NCI-H524 (cell line): Measurements from ENCODE around the gene SOX13.

Source experiments
- DNase-seq, 2 experiments: peaks; one replicate each; lab custom pipeline; 2025; lab: John Stamatoyannopoulos, UW

The SOX13 gene

DNA sequence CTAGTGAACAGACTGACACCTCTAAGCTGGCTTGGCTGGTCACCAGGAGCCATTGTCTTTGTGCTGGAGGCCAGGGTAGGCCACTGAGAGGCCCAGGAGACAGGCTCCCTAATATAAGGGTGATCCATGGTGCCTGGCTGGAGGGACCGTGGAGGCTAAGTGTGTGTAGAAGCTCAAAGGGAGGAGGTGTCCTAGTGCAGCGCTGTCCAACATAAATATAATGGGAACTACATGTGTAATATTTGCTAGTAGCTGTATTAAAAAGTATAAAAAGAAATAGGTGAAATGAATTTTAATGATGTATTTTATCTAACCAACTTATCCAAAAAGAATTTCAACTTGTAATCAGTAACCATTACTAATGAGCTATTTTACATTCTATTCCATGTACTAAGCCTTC lies 35.0 kb downstream of the SOX13 start:
- DNase-seq, result no peak

DNA sequence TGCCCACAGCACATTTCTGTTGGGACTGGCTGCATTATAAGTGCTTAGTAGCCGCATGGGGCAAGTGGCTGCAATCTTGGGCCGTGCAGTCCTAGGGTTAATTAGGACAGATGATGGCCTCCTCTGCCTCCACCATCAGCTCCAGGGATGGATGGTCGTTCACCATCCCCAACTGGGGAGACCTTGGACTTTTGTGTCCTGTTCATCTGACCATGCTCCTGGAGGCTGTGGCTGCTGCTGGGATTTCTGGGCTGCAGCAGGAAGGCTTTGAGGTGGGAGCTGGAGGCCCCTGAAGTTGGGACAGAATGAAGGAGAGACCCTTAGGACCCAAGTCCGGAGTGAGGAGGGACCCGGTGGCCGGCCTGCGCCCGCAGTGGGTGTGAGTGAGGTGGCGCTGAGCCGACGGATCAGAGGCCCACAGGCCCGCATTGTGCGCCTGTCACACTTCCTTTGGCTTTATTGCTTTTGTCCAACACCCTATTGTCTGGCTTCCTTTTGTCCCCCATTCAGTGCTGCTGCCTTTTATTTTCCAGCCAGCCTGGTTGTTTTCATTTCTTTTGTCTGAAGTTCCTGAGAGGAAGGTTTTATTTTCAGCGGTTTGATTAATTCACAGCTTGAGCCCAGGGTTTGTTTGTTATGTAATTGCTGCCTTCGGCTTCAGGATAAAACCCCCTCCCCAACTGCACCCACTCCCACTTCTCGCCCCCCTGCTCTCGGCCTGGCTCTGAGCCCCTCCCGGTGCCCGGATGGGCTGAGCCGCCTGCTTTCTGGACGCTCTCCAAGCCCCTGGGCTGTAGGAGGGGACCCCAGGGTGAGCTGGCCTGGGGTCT lies 35.6 kb downstream of the SOX13 start:
- no peak for DNase-seq

DNA sequence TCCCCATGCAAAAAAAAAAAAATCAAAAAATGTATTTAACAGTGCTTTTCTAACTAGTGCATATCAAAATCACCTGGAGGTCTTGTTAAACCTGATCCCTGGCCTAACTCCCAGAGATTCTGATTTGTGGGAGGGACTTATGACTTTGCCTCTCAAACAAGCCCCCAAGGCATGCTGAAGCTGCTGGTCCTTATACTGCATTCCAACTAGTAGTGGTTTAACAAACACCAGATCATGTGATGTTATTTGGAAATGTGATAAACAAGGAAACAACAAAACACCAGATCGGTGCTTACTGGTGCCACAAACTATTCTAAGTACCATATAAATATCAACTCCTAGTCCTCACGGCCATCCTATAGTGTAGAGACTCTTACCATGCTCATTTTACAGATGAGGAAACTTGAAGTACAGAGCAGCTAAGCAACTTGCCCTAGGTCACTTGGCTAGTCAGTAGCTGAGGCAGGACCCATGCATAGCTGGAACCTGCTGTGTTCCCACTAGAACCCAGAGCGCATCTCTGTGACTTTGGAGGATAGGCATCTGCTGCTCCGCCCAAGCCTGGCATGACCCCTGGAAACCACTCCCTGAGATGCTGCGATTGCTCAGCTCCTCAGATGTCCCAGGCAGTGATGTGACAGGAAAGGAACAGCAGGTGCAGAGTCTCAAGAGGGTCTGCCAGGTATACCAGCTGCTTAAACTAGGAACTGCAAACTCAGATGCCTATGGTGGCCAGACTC lies 38.1 kb downstream of the SOX13 start:
- DNase-seq, result no peak

DNA sequence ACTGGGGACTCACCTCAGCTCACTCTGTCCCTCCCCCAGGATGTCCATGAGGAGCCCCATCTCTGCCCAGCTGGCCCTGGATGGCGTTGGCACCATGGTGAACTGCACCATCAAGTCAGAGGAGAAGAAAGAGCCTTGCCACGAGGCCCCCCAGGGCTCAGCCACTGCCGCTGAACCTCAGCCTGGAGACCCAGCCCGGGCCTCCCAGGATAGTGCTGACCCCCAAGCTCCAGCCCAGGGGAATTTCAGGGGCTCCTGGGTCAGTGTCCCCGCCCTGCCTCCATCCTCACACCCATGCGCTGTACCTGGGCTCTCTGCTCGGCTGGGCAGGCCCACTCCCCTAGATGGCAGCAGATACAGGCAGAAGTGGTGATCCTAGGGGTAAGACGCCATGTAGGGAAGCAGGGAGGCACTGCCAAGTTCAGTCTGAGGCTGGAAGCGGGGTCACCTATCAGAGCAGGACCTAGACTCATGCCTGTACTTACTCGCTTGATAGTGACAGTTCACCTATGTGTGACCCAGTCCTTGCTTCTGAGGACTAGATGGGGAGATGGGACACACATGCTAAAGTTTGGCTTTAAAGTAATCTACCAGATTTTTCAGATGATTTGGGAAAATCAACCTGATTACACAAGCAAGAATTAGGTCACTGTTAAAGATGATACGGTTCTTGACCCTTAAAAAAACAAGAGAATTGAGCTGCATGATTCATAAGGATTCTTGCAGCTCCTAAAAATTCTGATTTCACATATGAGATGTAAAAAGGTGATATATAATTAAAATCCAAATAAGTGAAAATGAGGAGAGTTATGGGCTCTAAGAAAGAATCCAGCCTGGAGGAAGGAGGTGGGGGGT lies 40.2 kb downstream of the SOX13 start:
- DNase-seq, result peak in 1 of 2 experiments; percentile 10

DNA sequence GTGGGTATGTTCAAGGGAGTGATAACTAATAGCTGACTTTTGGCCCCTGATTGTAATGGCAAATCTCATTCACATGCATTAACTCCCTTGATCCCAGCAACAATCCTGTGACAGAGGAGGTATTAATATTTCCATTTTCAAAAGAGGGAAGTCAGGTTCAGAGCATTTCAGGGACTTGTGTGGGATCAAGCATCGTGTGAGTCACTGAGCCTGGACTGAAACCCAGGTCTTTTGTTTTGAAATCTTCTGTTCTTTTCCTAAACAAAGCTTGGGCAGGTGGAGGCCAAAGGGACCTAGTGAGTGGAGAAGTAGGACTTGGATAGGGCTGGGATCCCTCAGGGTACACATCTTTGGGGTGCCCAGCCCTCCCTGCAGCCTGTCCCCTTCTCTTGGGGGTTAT lies 41.0 kb downstream of the SOX13 start:
- no peak for DNase-seq

DNA sequence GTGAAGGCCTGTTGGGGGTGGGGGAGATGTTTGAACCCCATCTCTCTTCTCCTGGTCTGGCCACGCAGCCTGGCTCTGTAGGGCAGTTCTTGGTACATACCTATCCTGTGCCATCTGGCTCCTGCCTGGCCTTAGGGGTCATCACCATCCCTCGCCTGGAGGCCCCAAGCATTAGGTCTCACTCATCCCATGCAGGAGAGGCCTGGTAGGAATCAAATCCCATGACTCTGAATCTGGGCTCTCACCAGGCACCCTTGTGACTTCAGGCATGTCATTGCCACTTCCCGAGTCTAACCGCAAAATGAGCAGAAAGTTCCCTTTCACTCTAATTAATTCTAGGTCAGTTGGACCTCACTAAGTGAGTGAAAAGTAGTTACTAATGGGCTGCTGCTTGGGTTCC lies 41.7 kb downstream of the SOX13 start:
- no peak for DNase-seq

DNA sequence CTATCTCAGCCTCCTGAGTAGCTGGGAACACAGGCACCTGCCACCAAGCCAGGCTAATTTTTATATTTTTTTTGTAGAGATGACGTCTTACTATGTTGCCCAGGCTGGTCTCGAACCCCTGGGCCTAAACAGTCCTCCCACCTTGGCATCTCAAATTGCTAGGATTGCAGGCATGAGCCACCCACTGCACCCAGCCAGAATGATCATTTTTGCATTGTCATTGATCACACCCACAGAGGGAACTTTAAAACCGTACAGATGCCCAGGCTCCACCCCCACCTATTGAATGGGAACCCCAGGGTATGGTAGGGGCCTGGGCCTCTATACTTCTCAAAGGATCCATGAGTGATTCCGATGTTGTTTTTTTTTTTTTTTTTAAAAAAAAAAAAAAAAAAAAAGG lies 42.2 kb downstream of the SOX13 start:
- DNase-seq, result no peak

DNA sequence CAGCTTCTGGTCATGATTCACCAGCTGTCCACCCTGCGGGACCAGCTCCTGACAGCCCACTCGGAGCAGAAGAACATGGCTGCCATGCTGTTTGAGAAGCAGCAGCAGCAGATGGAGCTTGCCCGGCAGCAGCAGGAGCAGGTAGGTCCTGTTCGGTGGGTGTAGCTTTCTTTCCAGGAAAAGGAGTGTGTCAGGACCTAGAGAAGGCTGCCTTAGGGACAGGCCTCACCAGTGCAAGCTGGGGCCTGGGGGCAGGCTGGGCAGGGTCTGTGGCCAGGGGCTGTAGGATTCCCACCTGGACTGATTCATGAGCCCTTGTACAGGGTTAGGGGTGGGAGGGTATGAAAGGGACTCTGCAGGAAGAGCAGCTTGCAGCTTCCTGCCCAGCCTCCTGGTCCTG lies 43.6 kb downstream of the SOX13 start:
- no peak for DNase-seq

DNA sequence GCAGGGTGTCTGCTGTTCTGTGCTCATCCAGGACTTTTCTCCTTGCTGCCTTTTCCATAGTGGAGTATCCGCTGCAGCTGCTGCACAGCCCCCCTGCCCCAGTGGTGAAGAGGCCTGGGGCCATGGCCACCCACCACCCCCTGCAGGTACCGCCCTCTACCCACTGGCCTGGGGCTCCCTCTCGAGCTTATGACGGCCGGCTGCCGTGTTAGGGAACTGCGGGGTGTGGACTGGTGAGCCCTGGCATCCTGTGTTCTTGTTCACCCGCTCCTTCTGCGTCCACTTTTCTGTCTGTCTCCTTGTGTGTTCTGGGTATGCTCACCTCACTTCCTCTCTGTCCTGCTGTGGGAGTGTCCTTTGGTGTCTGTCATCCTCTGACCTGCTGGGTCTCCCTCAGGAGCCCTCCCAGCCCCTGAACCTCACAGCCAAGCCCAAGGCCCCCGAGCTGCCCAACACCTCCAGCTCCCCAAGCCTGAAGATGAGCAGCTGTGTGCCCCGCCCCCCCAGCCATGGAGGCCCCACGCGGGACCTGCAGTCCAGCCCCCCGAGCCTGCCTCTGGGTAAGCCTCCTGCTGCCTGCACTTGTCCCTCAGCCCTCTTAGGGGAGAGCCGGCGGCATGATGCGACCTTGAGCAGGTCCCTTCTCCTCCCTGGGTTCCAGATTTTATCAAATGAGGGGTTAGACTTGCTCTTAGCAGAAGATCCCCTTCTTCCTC lies 49.1 kb downstream of the SOX13 start:
- no peak for DNase-seq

DNA sequence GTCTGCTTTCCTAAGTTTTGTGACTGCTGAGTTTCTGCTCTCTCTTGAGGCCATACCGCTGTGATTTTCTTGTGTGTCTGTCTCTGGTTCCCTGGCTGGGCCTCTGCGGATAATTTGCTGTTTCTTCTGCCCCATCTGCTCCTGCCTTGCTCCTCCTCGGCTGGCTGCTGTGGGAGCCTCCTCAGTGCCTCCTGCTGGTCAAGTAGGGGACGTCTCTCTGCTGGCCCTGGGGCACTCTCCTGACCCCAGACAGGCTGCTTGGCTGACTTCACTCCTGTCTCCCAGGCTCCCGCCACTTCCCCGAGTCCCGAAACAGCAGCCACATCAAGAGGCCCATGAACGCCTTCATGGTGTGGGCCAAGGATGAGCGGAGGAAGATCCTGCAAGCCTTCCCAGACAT lies 50.5 kb downstream of the SOX13 start:
- no peak for DNase-seq

DNA sequence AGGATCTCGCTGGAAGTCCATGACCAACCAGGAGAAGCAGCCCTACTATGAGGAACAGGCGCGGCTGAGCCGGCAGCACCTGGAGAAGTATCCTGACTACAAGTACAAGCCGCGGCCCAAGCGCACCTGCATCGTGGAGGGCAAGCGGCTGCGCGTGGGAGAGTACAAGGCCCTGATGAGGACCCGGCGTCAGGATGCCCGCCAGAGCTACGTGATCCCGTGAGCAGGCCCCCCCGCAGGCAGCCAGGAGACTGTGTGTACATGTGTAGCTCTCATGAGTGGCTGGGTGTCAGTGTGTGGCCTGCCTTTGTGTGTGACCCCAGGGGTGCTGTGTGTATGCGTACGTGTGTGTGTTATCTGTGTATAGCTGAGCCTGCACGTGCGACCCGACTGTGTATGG lies 51.7 kb downstream of the SOX13 start:
- DNase-seq, result no peak

DNA sequence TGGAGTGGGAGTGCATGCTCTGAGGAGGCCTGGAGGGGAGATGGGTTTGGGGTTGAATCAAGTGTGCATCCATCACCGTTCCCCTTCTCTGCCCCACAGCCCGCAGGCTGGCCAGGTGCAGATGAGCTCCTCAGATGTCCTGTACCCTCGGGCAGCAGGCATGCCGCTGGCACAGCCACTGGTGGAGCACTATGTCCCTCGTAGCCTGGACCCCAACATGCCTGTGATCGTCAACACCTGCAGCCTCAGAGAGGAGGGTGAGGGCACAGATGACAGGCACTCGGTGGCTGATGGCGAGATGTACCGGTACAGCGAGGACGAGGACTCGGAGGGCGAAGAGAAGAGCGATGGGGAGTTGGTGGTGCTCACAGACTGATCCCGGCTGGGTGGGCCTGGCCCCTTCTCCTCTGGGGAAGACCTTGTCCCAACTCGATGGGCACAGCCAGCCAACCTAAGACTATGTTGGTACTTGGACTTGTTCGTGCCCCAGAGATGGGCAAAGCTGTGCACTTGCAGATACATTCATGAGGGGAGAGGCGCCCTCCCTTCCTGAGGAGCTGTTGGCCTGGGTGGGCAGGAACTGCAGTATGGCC lies 52.9 kb downstream of the SOX13 start:
- no peak for DNase-seq

DNA sequence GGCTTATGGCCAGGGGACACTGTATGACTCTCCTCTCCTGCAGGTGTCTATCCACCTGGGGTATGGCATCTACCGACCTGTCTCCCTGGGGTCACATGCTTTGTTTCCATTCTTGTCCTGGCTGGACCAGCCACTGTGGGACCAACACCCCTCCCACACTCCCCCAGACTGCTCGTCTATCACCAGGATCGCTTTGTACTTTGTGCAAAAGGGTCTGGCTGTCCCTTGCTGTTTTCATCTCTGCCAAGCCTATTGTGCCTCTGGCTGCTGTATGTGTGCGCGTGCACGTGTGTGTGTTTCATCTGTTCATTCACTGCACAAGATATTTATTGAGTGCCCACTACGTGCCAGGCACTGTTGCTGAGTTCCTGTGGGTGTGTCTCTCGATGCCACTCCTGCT lies 53.5 kb downstream of the SOX13 start:
- no peak for DNase-seq

DNA sequence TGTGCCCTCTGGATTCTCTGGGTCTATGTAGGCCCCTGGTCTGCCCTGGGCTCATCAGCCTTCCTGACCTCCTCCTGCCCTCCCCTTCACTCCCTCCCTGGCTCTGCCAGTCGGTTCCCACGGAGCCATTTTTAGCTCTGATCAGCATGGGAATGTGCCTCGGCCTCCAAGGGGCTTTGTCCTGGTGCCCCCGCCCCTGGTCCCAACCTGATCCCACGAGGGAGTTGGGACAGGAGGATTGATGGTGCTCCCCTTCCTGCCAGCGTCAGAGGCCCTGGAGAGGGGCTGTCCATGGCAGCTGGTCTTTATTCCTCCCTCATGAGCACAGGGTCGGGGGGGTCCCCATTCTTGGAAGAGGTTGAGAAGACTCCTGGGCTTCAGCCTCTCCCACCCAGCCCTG lies 54.0 kb downstream of the SOX13 start:
- DNase-seq, result no peak

DNA sequence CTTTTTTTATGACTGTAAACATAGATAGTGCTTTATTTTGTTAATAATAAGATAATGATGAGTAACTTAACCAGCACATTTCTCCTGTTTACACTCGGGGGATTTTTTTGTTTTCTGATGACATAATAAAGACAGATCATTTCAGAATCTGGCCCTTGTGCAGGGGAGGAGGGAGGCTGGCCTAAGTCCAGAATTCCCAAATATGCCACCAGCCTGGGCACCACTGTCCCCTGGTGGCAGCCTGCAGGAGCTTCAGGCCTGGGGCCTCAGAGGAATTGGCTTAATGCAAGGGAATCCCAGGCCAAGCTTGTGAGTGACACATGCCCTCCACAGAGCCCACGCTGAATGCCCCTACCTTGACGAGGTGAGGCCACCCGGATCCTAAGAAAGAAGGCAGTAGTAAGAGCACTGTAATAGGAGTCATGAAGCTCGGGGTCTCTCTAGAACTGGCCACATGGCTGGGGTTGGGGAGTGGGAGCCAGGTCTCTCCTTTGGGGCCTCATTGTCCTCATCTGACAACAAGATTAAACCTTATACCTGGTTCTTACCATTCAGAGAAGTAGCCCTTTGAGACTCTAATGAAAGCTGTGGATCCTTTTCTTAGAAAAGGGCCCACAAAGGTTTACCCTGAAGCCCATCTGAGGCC lies 54.8 kb downstream of the SOX13 start:
- peak; percentile 19 to 72 for DNase-seq

DNA sequence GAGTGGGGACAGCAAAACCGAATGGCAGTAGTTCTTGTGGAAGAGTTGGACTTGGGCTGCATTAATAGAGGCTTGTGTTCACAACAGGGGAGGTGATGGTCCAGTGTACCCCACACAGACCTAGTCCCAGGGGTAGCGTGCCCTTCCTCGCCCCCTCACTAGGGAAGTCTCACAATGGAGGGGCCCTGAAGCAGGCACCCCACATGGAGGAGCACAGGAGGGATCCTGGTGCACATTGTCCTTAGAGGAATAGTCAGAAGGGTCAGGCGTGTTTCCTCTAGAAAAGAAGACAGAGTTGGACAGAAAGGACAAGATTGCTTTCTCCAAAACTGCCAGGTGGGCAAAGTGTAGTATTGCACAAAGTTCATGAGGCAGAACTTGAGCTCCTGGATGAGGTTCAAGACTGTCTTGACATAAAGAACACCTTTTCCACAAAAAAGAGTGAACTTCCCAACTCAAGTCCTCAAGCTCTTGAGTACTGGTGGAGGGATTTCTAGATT lies 55.6 kb downstream of the SOX13 start:
- no peak for DNase-seq

DNA sequence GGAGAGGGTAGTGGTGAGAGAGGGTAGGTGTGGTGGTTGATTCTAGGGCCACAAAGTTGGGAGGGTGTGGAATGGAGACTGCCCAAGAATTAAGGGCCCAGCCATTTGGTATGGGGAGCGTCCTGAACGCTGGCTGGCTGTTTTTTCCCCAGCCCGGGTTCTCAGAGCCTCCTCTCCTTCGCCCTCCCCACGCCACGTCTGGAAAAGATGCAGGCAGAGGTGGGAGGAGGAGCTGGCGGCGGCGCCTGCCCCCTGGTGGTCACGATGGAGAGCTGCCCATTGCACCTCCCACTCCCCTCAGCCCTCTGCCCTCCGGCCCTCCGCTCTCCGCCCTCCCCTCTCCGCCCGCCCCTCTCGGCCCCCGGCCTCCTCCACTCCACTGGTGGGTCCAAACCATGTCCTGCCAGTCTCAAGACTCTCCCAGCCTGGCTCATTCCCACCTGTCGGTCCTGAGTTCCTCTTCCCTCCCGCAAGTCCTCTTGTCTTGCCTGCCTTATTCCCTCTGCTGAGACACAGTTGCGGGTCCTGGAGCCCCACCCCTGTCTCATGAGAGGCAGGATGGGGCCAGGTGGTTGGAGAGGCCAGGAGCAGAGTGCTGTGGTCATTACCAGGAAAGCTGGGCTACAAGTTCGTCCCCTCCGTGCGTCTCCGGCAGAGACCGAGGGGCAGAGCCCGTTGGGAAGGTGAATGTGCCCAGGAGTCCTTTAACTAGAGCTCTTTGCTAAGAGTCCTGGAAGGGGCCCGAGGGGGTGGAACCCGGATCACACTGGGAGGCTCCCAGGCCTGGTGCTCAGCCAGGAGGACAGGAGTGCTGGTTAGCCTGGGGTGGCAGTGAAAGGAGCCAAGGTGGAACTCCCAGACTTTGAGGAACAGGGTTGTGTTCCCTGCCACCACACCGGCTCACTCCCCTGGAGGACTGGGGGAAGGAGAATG lies 56.3 kb downstream of the SOX13 start:
- DNase-seq, result peak in 1 of 2 experiments; percentile 46

DNA sequence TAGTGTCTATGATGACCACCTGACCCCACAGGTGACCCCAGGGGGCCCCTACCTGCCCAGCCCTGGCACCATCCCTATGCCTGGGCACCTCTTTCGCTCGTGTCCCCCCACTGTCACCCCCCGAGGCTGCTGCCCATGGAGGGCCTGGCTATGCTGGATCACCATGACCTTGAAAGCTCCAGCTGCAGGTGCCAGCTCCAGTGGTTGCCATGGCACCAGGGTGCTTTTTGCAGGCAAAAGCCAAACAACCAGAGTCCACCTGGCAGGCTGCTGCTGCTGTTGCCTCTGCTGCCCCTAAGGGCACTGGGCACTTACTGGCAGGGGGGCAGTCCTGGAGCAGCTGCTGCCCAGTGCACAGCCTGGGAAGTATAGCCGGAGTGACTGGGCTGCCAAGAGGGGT lies 57.3 kb downstream of the SOX13 start:
- no peak for DNase-seq

DNA sequence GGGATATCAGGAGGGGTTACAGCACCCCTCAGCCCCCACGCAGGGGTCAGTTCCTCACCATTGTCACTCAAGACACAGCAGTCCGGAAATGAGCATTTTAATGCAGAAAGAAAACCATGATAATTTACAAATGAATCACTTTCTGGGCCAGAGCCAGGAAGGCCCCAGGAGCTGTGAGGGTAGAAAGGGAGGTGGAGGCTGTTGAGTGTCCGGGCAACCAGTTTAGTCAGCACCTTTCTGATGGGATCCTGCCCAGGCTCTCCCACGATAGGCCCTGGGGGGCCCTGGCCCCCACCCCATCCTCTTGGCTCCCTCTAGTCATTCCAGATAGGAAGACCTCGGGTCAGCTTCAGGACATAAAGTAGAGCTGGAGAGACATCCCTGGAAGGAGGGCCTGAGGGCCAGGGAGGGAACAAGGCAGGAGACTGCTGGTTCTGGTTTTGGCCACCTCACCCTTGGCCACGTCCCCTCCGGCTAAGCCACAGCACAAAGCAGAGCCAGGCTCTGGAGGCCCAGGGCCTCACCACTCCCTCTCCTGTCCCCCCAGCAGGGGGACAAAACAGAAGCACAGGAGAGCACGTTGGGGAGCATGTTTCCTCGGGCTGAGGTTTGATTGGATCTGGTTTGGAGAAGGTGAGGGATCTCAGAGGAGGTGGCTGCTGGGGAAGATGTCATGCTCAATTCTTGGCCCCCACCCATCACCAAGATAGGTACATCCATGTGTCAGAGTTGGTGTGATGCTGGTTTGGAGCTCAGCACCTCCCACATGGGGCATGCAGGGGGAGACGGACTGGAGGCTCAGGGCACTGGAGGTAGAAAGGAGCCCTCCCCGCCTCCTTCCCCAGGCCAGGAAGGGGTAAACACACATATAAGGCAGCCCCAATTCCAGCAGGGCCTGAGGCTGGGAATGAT lies 58.3 kb downstream of the SOX13 start:
- DNase-seq, result no peak
